NOMO-1 treated with DMSO at 0.1 percent for 48 hours (cell line): ENCODE data around the gene ADAM10.
"Not testable (repeated sequence)": the region's sequence is repeated elsewhere in the genome, so short reads cannot be mapped to it uniquely, and the experiment has no call there.

ENCODE experiments used
- DNase-seq: peaks from one replicate; lab custom pipeline; 2025; ENCODE audit not compliant: unreplicated experiment; lab: John Stamatoyannopoulos, UW

The ADAM10 gene

DNA sequence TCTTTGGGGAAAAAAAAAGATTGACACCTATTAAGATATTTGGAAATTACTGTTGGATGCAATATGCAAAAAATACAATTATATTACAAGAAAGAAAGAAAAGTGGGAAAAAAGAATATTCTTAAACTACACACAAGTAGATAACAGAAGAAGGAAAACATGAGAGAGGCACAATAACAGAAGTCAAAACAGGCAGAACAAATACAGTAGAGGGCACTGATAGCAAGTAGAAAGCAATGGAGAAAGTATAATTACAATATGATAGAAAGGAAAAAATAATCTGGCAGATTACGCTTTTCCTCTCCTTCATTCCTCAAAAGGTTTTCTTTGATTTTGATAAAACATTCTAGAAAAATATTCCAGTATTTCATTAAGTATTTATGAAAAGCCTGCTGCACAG lies 72.1 kb downstream of the ADAM10 start:
- DNase-seq = no peak

- DNase-seq = no peak
These were observed 72.7 kb downstream of the ADAM10 start for GRCh38 chr15:58676766-58677165.

GRCh38 chr15:58671186-58671585 lies 78.3 kb downstream of the ADAM10 start:
- DNase-seq = no peak

DNA sequence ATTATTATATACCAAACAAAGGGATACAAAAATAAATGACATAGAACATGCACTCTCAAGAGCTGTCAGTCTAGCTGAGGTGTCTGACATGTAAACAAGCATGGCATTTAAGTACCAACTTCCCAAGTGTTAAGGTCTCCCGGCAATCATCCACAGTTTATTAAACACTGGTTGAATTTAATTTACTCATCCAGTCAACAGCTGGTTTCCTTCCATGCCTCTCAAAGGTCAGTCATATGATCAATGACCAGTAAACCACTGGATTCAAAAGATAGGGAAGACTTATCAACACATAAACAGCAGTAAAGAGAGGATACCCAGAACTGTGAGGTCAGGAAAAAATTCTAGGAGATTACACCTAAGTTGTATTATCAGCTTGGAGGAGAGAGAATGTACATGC lies 80.4 kb downstream of the ADAM10 start:
- DNase-seq = no peak

DNA sequence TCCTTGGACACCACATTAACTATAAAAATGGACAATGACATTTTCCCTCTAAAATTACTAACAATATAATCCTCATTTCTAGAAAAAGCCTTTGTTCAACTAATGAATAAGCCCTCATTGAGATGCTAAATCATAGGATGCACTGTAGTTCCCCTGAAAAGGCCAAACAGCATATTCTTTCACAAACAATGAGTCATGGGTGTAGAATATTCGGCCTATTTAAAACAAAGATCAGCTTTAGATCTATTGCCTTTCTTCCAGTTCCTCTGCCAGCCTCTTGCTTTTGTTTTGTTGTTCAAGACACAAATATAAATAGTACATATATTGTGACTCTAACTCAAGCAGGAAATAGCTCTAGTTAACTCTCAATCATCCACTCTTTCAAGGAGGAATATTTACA lies 82.5 kb downstream of the ADAM10 start:
- DNase-seq = no peak

DNA sequence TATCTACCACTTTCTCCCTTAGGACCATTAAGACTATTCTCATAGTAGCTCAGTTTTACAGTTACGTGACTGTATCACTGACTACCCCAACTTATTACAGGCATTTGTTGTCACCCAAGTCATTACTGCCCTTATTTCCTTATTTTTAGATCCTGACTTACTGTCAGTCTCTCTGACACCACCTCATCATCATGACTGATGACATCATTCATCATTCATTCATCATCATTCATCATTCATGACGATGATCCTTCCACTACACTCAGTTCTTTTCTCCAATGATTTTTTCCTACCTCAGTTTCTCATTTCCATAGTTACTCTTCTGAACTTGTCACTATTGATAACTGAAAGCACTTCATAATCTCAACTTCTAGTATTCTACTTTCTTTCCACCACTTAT lies 83.8 kb downstream of the ADAM10 start:
- DNase-seq = no peak

GRCh38 chr15:58650102-58650501 lies 99.4 kb downstream of the ADAM10 start:
- DNase-seq = no peak

GRCh38 chr15:58649175-58649574 lies 100.3 kb downstream of the ADAM10 start:
- DNase-seq = no peak

DNA sequence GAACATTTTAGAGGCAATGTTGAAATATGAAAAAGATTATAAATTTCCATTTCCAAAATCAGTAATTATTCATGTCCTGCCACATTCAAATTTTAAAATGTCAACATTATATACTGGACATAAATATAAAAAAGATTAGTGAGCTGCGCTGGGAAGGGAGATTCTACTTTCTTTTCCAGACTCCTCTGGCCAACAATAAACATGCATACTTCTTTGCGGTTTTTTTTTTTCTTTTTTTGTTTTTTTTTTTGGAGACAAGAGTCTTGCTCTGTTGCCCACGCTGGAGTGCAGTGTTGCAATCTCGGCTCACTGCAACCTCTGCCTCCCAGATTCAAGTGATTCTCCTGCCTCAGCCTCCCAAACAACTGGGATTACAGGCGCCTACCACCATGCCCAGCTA lies 105.5 kb downstream of the ADAM10 start:
- DNase-seq = no peak

DNA sequence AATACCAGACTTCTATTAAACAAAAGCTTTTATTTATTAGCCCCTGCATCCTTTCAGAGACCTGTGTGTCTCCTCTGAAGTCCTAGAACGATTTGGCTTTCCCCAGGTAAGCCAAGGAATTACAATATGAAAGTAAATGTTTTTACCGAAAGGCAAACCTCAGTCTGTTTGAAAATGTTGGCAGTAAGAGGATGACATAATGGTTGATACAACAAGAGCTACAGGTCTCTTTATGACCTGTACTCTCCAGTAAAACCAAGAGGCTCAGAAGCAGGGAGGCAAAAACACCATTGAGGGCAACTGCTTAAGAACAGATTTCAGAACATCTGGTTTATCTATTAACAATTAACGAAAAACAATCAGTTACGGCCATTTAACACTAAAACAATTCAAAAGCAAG lies 107.8 kb downstream of the ADAM10 start:
- no peak for DNase-seq

DNA sequence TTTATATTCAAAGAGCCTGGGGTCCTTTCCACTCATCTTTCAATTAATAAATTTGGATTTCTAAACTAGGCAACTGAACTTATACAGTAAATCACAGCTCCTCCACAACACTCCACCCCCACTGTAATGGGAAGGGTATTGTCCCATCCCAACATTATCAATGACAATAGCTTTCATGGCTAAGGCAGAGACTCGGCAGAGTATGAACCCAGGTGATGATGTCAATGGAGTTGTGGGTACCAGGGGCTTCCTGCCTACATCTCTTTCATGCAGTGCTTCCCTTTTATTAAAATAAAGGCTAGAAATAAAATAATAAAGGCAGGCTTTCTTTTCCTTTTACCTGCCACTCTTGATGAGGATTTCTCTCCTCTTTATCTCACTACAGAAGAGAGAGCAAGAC lies 109.5 kb downstream of the ADAM10 start:
- DNase-seq = no peak

GRCh38 chr15:58639002-58639756 lies 110.3 kb downstream of the ADAM10 start:
- DNase-seq = no peak

- DNase-seq = no peak
These were observed 116.7 kb downstream of the ADAM10 start for GRCh38 chr15:58632789-58633188.

DNA sequence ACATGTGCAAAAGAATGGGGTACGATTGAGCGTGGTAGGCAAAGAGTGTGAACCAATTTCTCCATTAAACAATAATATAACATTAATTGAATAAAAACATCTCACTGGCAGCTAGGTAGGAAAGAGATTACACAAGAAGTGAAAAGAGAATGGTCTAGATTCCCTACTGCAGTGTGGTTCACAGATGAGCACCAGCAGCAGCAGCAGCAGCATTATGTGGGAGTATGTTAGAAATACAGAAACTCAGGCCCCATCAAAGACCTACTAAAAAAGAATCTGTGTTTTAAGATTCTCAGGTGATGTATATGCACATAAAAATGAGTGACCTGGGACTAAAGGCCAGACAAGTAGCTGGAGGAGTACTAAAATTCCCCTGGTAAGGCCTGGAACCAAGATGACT lies 118.2 kb downstream of the ADAM10 start:
- DNase-seq = no peak

DNA sequence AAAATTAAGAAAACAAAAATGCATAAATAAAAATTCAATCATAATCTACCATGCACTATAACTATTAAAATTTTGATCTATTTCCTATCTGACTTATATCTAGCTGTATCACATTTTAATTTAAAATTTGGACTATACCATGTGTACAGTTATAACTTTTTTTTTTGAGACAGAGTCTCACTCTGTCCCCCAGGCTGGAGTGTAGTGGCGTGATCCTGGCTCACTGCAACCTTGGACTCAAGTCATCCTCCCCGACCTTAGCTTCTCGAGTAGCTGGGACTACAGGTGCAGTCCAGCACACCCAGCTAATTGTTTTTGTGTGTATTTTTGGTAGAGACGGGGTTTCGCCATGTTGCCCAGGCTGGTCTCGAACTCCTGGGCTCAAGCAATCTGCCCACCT lies 119.9 kb downstream of the ADAM10 start:
- DNase-seq = no peak

DNA sequence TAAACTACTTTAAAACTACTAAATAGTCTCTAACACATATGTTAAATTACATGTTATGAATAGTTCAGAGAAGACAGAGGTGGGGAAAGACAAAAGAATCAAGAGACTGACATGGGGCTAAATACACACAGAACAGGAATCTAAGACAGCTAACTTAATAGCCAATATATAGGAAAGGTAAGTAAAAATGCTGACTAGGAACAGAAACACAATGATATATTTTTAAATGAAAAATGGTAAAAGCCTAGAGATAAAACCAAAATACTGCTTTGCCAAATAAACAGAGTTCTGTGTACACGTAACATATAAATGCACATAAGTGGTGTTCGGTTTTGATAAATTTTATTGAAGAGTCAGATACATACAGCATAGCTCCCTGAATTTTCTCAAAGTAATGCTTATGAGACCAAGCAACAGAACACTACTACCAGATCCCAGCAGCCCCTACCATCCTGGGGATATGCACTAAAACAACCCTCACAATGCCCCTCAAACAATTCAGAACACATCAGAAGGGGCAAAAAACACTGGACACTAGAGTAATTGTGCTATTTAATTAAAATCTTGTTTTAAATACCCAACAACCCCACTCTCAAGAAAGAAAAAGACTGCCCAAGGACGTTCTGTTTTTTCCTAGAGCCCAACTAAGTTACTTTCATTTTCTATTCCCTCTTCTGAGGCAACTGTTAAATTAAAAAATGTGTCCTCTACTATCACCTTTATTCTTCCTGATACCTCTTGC lies 121.1 kb downstream of the ADAM10 start:
- peak; percentile 6 for DNase-seq

DNA sequence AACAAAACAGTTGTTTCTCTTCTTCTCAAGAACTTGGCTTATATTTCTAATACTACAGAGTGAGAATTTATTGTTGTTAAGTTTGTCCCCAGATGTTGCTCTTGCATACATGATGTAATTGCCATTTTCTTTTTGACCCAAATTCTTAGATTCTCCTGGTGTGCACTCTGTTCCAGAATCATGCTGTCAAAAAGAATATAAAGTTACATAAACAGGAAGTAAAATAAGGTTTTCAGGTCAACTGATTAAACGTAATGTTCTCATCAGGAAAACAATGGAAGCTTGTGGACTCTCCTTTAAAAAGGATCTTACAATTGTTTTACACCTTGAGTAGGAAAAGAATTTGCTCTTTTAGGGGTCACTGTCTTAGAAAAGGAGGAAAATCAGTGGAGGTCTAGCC lies 121.8 kb downstream of the ADAM10 start:
- DNase-seq = no peak

DNA sequence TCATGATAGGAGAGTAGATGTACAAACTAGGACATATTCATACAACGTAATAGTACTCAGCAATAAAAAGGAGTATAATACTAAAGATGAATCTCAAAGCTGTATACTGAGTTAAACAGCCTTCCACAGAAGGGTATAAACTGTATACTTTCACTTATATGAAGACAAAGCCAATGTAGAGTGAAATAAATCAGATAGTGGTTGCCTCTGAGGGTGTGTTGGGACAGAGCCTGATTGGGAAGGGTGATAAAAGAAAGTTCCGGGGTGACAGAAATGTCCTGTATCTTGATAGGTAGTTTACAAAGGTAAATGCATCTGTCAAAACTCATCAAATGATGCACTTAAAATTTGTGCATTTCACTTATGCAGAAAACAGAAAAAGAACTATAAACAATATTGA lies 122.5 kb downstream of the ADAM10 start:
- no peak for DNase-seq

GRCh38 chr15:58626378-58626777 lies 123.1 kb downstream of the ADAM10 start:
- no peak for DNase-seq

DNA sequence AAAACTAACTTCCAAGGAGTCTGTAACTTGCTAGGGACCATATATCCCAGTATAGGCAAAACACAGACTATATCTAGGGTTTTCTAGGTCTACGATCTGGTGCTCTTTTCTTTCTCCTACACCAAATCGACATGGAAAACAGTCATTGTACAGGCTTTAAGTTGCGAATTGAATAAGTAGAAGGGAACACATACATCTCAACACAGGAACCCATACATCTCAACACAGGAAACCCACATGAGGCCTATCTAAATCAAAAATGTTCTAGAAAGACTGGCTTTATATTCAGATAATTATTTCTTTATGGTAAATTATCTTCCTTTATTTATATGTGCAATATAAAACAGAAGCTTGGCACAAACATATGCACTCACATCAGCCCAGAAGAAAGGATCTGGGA lies 126.6 kb downstream of the ADAM10 start:
- DNase-seq = no peak

DNA sequence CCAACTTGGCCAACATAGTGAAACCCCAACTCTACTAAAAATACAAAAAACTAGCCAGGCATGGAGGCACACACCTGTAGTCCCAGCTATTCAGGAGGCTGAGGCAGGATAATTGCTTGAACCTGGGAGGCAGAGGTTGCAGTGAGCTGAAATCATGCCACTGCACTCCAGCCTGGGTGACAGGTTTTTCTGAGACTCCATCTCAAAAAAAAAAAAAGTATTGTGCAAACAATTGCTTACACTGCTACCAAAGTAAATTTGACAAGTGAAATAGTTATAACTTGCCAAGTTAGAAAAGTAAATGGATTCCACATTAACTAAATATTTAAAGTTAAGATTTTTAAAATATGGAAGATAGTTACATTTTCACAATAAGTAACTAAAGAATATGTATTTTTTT lies 129.2 kb downstream of the ADAM10 start:
- DNase-seq = not testable (repeated sequence)

- no peak for DNase-seq
These were observed 133.3 kb downstream of the ADAM10 start for GRCh38 chr15:58616171-58616570.
